Heart right ventricle (tissue), 16 donors: ENCODE measurements around the gene USF1. TPM values are rescaled to one million over a fixed set of nuclear protein-coding genes. Genes with fewer than 3 reads are reported as not detected.
A peak's percentile ranks its signal among the peaks of the same experiment; 100 is the strongest.

Experiments
- ATAC-seq, 8 donors: fragments of 200-7000 bp; cut with Tn5 transposase; one replicate each; pipeline ENCODE4 v1.9.1; 2020; ENCODE audit warnings: mild to moderate bottlenecking in 8 of 8, moderate library complexity in 8 of 8, moderate number of reproducible peaks in 1 of 8
- DNase-seq, 2 donors: peaks; one replicate each; pipeline ENCODE4 v3.0.0-alpha.2; 2020
- H3K27ac ChIP-seq, 10 donors: fragments of 200-600 bp; sonication (generic) in 2 of 10; one replicate each; pipeline versions ENCODE4 v1.5.0 to v1.8.0; 2020 to 2022; ENCODE audit warnings: mild to moderate bottlenecking in 3 of 10
- H3K27me3 ChIP-seq, 7 donors: fragments of 200-600 bp; one replicate each; pipeline ENCODE4 v1.8.0; 2021 to 2022; ENCODE audit warnings: mild to moderate bottlenecking in 2 of 7
- H3K36me3 ChIP-seq, 9 donors: fragments of 200-600 bp; sonication (generic) in 1 of 9; one replicate each; pipeline versions ENCODE4 v1.5.0 to v1.8.0; 2020 to 2022; ENCODE audit warnings: mild to moderate bottlenecking in 2 of 9
- H3K4me1 ChIP-seq, 9 donors: fragments of 200-600 bp; sonication (generic) in 1 of 9; one replicate each; pipeline versions ENCODE4 v1.5.0 to v1.8.0; 2020 to 2022; ENCODE audit warnings: mild to moderate bottlenecking in 4 of 9
- H3K4me3 ChIP-seq, 10 donors: fragments of 200-600 bp; sonication (generic) in 2 of 10; one replicate each; pipeline versions ENCODE4 v1.5.0 to v1.8.0; 2020 to 2022; ENCODE audit warnings: mild to moderate bottlenecking in 7 of 10, moderate library complexity in 2 of 10
- H3K9me3 ChIP-seq, 11 donors: fragments of 200-600 bp in 10 of 11; sonication (generic) in 2 of 11; one replicate each; pipeline versions ENCODE4 v1.5.0 to v1.8.0; 2013 to 2022; ENCODE audit warnings: mild to moderate bottlenecking in 2 of 11, control low read depth in 1 of 11, moderate library complexity in 1 of 11
- WGBS, 2 donors: extraction: QIAGEN DNeasy Blood & Tissue Kit; methylation state at CpG; one replicate each; pipeline ENCODE4 v1.1.7; 2013; ENCODE audit warnings: inconsistent platforms in 1 of 2; 5-methylcytosine and 5-hydroxymethylcytosine counted together
- intact Hi-C, 10 donors: fragments of 100-400 bp; cut with DNase I; formaldehyde crosslinking; loops; one replicate each; pipeline versions ENCODE4 v1.11.1 to v1.14.2; 2022
- polyA plus RNA-seq, 2 donors: library from polyadenylated mRNA; stranded (reverse); fragments of 200-250 nt; gene quantifications; one replicate each; pipeline ENCODE4 v1.2.3, GENCODE V29; 2013
- total RNA-seq, 10 donors: library from RNA; stranded (reverse); fragmentation: NEBNext Ultra II Directional in 3 of 10; extraction: Animal tissue kit (Norgen Biotek cat#: 25700) in 3 of 10; gene quantifications; one replicate each; pipeline versions ENCODE4 v1.2.1 to v1.2.4, GENCODE V29; 2021 to 2023
- TF ChIP-seq, protein P1 (sequence below), 9 donors: fragments of 200-600 bp; sonication (generic) in 2 of 9; IDR thresholded peaks; one replicate each; pipeline versions ENCODE4 v1.5.0 to v1.8.0; 2021 to 2022; ENCODE audit warnings: antibody characterized with exemption in 9 of 9, mild to moderate bottlenecking in 5 of 9, moderate library complexity in 1 of 9
- donor health status: Arrhythmogenic right ventricular cardiomyopathy.
- donor health status: ischemic (EF 13 %, LVEDD 7.1; RV severe dilation, severe dysfunction).
- donor health status: healthy with polysubstance abuse.
- donor health status: DM: no; HTN: yes; CAD: no.
- donor health status: DM: no; HTN: no; CAD: no.
- donor health status: ischemic (EF 25% LVEDD 6.9; RV normal size, moderate dysfunction).
- donor health status: ischemic (EF 25% LVEDD 5.7; RV mildly dilated, moderate dysfunction).
- donor health status: healthy.
- donor health status: DM: yes; HTN: yes; CAD: no.
- donor health status: Ischemic cardiomyopathy.
- donor health status: ischemic (EF 35%, LVEDD 5.7; RV mildly dilated, moderate dysfunction).
- donor health status: nonischemic (EF 11% LVEDD 7.7; RV severe dilation, severe dysfunction).
- donor health status: DM: yes; HTN: yes; CAD: no.
- donor health status: PGD.
- donor health status: ischemic (EF 29% LVEDD 5.4; RV normal size, mild dysfunction).
- donor health status: nonischemic (EF 23%, LVEDD 6.1; RV moderate dilation, normal function).

Gene USF1
- total and polyA plus RNA-seq, 12 donors = 23.7 to 55.1 (median 29.9) TPM

DNA sequence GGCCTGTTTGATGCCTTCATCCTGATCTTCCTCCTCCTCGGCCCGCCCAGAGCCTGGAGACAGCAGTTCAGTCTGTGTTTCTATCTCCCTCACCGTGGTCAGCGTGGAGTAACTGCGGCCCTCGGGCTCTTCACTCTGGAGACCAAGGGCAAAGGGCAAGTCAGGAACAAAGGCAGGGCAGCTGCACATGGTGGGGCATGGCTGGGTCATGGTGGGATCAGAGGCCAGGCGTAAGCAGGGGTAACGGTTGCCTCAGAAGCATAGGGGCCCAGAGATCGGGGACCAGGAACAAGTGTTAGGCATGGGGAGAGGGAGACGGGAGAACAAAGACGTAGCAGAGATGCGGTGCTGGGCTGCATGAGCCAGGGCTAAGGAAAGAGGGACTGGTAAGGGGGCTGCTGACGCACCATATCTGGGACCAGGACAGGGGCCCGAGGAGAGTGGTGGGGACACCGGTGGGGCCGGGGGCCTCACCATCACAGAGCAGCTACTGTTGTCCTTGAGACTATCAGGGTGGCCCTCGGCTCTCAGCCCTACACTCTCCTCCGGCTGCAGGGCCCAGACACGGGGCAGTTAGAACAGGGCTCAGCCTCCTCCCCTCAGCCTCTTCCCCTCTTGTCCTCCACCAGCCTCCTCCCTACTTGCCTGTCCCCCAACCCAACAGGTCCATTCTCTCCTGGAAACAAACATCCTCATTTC is 27.1 kb upstream of the USF1 start:
- Histone ChIP-seq H3K36me3 (no peaks in the 10 kb centered on the region), H3K27me3 (no peaks in the 10 kb centered on the region), H3K4me3 (no peak overlapping the region), H3K4me1 (peaks cover 0 to 18% (median 0%) of the 10 kb centered on the region in 9 donors), H3K9me3 (no peaks in the 10 kb centered on the region), H3K27ac (no peak overlapping the region)
- no peak for DNase-seq
- TF ChIP-seq, protein P1, sequence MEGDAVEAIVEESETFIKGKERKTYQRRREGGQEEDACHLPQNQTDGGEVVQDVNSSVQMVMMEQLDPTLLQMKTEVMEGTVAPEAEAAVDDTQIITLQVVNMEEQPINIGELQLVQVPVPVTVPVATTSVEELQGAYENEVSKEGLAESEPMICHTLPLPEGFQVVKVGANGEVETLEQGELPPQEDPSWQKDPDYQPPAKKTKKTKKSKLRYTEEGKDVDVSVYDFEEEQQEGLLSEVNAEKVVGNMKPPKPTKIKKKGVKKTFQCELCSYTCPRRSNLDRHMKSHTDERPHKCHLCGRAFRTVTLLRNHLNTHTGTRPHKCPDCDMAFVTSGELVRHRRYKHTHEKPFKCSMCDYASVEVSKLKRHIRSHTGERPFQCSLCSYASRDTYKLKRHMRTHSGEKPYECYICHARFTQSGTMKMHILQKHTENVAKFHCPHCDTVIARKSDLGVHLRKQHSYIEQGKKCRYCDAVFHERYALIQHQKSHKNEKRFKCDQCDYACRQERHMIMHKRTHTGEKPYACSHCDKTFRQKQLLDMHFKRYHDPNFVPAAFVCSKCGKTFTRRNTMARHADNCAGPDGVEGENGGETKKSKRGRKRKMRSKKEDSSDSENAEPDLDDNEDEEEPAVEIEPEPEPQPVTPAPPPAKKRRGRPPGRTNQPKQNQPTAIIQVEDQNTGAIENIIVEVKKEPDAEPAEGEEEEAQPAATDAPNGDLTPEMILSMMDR (IDR thresholded peaks at IDR 0.05) = no peak
- intact Hi-C loops = no loop called here
- WGBS, 2 donors = 94 to 97% methylated on average over 19 of the region's 19 CpGs
- ATAC-seq = no peak

DNA sequence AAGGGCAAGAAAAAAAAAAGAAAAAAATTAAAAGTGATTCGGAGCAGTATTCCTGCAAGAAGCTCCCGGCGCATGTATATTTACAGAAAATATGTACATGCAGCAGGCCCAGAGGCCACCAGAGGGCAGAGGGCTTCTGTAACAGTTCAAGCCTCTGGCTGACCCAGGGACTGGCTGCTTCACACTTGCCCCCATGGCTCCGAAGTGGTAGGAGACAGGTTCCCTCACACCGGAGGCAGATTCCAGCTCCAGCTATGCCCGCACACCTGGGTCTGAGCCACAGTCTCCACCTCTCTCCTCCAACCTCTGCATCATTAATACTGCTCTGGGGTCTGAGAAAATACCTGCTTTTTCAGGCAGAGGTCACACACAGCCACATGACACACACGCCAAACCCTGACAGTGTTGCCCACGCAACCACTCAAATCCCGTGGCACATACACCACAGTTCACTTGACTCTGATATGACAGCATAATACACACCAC is 26.2 kb upstream of the USF1 start:
- H3K27me3 ChIP-seq = no peaks in the 10 kb centered on the region
- H3K36me3 ChIP-seq = no peaks in the 10 kb centered on the region
- ATAC-seq = peak in 3 of 8 donors; percentile 45 to 49 (median 46)
- intact Hi-C loops = no loop called here
- DNase-seq = peak; percentile 38 to 54
- peaks cover 0 to 26% (median 0%) of the 10 kb centered on the region in 9 donors for H3K4me1 ChIP-seq
- WGBS, 2 donors = 68% methylated on average over 9 of the region's 9 CpGs
- TF ChIP-seq, protein P1 (IDR thresholded peaks at IDR 0.05) = peak; percentile 13 to 67 (median 53)
- H3K9me3 ChIP-seq = no peaks in the 10 kb centered on the region
- H3K27ac ChIP-seq = no peak overlapping the region
- no peak overlapping the region for H3K4me3 ChIP-seq

DNA sequence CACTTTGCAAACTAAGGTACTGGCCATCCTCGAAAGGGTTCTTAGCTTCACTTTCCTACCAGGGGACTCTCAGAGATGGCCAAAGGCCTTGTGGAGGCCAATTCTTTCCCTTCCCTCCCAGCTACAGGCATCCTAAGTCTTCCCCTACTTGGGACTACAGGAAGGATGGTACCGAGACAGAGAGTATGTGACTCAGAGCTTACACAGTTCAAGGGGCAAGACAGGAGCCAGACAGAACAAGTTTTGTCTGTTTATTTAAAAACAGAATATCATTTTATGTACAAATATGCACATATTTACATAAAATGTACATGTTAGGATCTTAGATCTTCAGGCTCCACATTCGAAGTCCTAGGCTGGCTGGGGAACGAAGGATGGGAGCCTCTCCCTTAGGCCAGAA is 25.0 kb upstream of the USF1 start:
- ATAC-seq (no peak), DNase-seq (no peak)
- intact Hi-C loops = no loop called here
- Histone ChIP-seq H3K4me1 (peaks cover 0 to 38% (median 0%) of the 10 kb centered on the region in 9 donors), H3K27me3 (peaks cover 0 to 5% (median 3%) of the 10 kb centered on the region in 7 donors), H3K27ac (peak overlapping the region in 2 of 10 donors; percentile 34 to 97), H3K4me3 (no peak overlapping the region), H3K9me3 (no peaks in the 10 kb centered on the region), H3K36me3 (peaks cover 0 to 5% (median 0%) of the 10 kb centered on the region in 9 donors)
- TF ChIP-seq, protein P1 (IDR thresholded peaks at IDR 0.05) = no peak
- 96 to 98% methylated on average over 4 of the region's 4 CpGs for WGBS, 2 donors

DNA sequence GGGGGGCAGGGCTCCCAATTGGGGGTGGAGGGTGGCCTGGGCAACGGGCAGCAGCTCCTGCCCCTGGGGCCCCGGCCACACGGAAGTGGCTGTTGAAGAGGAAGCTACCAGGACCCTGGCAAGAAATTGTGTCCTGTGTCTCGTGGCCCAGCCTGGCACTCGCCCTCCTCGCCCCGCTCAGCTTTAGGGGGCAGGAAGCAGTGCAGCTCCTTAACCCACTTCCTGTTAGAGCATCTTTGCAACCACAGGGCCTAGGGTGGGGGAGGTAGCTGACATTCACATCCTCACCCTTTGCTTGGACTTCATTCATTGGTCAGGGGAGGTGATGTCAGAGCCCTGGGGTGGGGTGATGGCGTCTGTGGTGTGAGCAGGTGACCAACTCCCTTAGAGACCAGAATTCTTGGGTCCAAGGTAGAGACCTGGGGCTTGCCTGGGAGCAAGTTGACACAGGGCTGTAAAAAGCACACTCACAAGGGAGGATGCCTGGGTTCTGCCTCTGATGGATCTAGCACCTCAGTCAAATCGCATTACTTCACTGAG is 24.0 kb upstream of the USF1 start, which contains the start of gene ARHGAP30:
ARHGAP30 (minus strand) TSS at position 161 of the 540 bp plus-strand sequence. CDS start 267 bp downstream, outside the sequence.
- H3K27ac ChIP-seq = peak within 1 kb of the TSS in 8 of 10 donors; percentile 29 to 97 (median 60)

More for the DNA sequence above, 24.0 kb upstream of the USF1 start, which contains the start of gene ARHGAP30:
- intact Hi-C loops = no loop called here
- H3K36me3 ChIP-seq = peaks cover 0 to 8% (median 0%) of the 10 kb centered on the region in 9 donors
- H3K27me3 ChIP-seq = peaks cover 0 to 13% (median 6%) of the 10 kb centered on the region in 7 donors
- TF ChIP-seq, protein P1 (IDR thresholded peaks at IDR 0.05) = no peak
- ATAC-seq (peak; percentile 63 to 83 (median 68)), DNase-seq (peak; percentile 59 to 60)
- H3K9me3 ChIP-seq = no peaks in the 10 kb centered on the region
- peak within 1 kb of the TSS in 8 of 10 donors; percentile 5 to 82 (median 36) for H3K4me3 ChIP-seq
- 75 to 79% methylated on average over 9 of the region's 9 CpGs for WGBS, 2 donors
- H3K4me1 ChIP-seq = peaks cover 0 to 48% (median 0%) of the 10 kb centered on the region in 9 donors
